HG02759 (cell line): ENCODE results near the gene MMP14.
"Not testable (repeated sequence)": the region's sequence is repeated elsewhere in the genome, so short reads cannot be mapped to it uniquely, and the experiment has no call there.

Experiments used
- ATAC-seq: cut with Tn5 transposase; IDR thresholded peaks from one replicate; pipeline ENCODE4 v1.9.1; 2021; ENCODE audit warnings: mild to moderate bottlenecking, moderate library complexity; ENCODE audit not compliant: unreplicated experiment

The MMP14 gene

GRCh38 chr14:22841311-22841710, 4.9 kb downstream of the MMP14 start:
- no peak for ATAC-seq

GRCh38 chr14:22841769-22842168, 5.4 kb downstream of the MMP14 start:
- no peak for ATAC-seq

DNA sequence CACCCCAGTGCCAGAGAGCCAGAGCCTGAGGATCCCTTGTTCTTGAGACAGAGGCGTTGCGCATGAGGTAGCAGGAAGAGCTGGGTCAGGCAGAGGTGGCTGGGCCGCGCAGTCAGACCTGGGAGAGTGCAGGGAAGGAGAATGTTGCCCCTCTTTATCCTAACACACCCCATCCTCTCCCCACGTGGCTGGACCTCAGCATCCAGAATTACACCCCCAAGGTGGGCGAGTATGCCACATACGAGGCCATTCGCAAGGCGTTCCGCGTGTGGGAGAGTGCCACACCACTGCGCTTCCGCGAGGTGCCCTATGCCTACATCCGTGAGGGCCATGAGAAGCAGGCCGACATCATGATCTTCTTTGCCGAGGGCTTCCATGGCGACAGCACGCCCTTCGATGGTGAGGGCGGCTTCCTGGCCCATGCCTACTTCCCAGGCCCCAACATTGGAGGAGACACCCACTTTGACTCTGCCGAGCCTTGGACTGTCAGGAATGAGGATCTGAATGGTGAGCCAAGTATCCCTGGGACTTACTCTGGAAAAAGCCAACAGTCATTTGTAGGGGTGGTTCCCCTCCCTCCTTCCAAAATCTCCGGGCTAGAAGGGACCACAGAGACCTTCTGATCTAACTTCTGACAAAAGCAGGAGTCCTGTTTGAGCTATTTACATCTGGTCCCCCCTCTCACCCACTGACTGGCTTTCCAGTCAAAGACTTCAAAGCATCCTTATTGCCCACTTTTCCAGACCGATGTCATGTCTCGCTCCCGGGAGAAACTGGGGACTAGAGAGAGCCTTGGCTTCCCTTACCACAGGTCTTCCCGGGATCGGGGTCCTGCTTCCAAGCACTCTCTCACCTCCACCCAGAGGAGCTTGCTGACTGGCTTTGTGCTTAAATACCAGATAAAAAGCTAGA, 6.1 kb downstream of the MMP14 start:
- ATAC-seq = no peak

- no peak for ATAC-seq
Measured at GRCh38 chr14:22843123-22843925, 6.9 kb downstream of the MMP14 start.

GRCh38 chr14:22844221-22845102, 8.1 kb downstream of the MMP14 start:
- no peak for ATAC-seq

DNA sequence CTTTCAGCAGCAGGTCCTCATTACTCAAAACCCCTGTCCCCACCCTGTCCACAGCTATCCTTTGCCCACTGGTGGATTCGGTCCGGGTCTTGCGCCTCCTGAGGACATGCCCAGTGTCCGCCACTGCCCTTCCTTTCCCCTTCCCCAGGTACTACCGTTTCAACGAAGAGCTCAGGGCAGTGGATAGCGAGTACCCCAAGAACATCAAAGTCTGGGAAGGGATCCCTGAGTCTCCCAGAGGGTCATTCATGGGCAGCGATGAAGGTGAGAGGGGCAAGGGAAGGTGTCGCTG, 8.7 kb downstream of the MMP14 start:
- ATAC-seq = no peak

GRCh38 chr14:22845821-22846625, 9.6 kb downstream of the MMP14 start:
- no peak for ATAC-seq

GRCh38 chr14:22846811-22847307, 10.5 kb downstream of the MMP14 start:
- ATAC-seq = no peak

- no peak for ATAC-seq
Measured at GRCh38 chr14:22847661-22848341, 11.4 kb downstream of the MMP14 start.

- ATAC-seq = no peak
Measured at GRCh38 chr14:22848351-22849164, 12.2 kb downstream of the MMP14 start.

DNA sequence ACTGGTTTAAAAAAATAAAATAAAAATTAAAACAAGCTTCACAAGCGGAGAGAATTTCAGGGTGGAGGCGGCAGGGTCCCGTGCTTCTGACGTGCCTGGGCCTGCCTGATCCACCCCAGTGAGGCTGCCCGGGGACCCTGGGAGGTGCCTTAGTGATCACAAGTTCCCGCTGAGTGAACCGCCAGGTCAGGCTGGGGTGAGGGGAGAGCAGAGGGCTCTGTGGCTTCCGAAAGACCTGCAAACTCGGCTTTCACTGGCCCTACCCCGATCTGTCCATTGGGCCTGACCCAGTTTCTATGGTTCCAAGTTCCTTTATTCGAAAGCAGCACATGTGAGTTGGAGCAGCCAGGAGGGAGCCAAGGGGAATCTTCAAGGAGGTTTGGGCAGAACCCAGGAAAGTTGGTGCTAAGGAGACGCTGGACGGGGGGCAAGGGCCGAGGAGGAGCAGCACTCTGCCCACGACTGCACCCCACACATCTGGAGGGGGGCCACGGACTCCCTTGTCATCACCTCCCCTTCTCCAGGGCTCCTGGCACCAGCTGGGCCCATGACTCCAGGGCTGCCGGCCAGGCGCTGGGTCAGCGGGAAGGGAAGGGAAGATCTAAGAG, 12.9 kb downstream of the MMP14 start:
- no peak for ATAC-seq

- ATAC-seq = no peak
Measured at GRCh38 chr14:22850944-22851764, 14.8 kb downstream of the MMP14 start.

DNA sequence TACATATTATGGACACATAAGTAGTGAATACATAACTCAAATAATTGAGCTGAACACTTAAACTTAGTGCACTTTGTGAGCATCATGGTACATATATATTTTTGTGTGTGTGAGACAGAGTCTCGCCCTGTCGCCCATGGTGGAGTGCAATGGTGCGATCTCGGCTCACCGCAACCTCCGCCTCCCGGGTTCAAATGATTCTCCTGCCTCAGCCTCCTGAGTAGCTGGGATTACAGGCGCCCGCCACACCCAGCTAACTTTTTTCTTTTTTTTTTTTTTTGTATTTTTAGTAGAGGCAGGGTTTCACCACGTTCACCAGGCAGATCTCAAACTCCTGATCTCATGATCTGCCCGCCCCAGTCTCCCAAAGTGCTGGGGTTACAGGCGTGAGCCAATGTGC, 15.8 kb downstream of the MMP14 start:
- not testable (repeated sequence) for ATAC-seq

DNA sequence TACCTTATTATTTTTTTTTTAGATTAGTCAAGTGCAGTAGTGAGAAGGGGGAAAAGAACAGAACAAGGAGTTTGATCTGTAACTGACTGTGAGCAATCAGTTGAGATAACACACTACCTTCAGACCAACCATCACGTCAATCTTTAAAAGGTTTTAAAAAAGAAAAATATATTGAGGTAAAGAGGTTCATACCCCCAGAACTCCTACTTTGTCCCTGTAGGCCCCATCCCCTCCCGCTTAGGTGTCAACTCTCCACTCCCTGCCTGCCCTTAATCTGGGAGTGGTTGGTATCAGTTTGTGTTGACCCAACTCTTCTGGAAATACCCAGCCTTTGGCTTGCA, 16.2 kb downstream of the MMP14 start:
- no peak for ATAC-seq

DNA sequence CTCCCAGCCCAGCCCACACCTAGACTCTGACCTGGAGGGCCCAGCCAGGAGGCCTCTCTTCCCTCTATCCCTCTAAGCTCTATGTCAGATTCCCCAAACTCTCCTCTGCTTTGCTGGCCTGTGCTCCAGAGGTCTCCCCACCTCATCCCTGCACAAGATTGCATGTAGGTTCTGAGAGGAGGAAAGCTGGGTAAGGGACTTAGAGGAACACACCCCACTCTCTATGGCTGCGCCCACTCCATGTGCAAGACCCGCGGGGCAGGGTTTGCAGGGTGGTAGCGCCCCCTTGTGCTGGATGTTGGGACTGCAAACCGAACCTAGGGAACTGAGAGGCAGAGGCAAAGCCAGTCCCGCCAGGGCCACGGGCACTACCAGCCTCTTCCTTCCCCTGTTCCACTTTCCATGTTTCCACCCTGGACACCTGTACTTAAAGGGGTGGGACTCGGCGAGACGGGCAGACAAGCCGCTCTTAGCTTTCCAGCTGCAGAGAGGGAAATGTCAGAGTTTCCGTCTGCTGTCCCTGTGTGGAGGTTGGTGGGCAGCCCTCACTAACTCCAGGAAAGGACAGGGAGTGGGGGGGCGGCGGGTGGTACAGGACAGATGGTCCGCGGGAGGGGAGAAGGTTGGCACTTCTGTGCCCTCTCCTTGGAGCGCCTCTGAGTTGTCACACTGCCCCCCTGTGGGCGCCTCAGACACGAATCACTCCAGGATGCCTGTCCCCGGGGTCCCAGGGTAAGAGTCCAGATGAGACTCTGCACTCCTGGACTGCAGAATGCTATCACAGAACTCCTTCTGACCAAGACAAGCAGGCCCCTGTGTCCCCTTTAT, 16.8 kb downstream of the MMP14 start:
- ATAC-seq = peak; percentile 80

GRCh38 chr14:22854296-22854695, 17.9 kb downstream of the MMP14 start:
- not testable (repeated sequence) for ATAC-seq
